HG03066 (cell line): Measurements from ENCODE around the gene CKAP2L.
A peak's percentile ranks its signal among the peaks of the same experiment; 100 is the strongest.

Source experiments
- ATAC-seq: cut with Tn5 transposase; IDR thresholded peaks from one replicate; pipeline ENCODE4 v1.9.1; 2021; ENCODE audit warnings: low read depth; ENCODE audit not compliant: unreplicated experiment

CKAP2L gene

DNA sequence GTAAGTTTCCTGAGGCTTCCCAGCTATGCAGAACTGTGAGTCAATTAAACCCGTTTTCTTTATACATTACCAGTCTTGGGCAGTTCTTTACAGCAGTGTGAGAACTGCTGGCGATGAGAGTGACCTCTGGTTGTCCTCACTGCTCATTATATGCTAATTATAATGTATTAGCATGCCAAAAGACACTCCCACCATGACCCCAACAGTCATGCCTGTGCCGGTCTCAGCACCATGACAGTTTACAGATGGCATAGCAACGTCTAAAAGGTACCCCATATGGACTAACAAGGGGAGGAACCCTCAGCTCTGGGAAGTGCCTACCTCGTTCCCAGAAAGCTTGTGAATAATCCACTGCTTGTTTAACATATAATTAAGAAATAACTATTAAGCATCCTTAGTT is 28.0 kb upstream of the CKAP2L start:
- no peak for ATAC-seq

DNA sequence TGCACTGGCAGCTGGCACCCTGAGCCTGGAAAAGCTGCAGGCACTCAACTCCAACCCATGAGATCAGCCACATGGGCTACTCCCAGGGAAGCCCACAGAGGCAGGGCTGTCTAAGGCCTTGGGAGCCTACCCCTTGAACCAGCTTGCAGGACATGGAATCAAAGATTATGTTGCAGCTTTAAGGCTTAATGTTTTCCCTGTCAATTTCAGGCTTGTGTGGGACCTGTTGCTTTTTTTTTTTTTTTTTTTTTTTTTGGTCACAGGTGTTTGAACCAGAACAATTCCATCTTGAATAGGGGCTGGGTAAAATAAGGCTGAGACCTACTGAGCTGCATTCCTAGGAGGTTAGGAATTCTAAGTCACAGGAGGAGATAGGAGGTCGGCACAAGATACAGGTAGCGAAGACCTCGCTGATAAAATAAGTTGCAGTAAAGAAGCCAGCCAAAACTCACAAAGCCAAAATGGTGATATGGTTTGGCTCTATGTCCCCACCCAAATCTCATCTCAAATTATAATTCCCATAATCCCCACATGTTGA is 27.4 kb upstream of the CKAP2L start:
- ATAC-seq: no peak

DNA sequence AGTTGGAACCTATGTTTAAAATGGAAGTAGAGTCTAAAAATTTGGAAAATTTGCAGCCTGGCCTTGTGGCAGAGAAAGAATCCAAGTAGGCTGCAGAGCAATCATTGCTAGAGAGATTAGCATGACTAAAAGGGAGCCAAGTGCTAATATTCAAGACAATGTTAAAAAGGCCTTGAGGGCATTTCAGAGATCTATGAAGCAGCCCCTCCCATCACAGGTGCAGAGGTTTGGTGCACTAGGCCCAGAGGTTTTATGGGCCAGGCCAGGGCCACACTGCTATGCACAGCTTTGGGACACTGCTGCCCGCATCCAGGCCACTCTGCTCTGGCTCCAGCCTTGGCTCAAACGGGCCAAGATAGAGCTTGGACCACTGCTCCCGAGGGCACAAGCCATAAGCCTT is 26.6 kb upstream of the CKAP2L start:
- no peak for ATAC-seq

DNA sequence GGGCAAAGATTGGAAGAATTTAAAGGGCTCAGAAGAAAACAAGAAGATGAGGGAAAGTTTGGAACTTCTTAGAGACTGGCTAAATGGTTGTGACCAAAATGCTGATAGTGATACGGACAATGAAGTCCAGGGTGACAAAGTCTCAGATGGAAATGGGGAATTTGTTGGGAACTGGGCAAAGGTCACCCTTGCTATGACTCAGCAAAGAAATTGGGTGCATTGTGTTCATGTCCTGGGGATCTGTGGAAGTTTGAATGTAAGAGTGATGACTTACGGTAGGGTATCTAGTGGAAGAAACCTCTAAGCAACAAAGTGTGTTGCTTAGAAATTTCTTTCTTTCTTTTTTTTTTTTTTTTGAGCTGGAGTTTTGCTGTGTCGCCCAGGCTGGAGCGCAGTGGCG is 25.9 kb upstream of the CKAP2L start:
- ATAC-seq: no peak

DNA sequence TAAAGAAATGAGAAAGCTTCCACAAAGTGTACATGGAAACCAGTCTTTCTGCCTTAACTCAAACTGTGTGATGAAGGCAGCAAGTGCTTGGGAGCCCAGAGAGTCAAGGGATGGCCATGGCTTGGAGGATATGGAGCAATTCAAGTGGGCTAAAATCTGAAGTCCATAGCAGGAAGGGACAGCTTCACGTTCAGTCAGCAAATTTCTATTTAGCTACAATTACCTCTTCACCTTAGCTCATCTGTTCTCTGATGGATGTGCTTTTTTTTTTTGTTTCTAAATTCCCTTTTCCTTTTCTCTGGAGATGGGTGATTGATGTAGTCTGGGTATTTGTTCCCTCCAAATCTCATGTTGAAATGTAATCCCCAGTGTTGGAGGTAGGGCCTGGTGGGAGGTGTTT is 24.8 kb upstream of the CKAP2L start:
- no peak for ATAC-seq

DNA sequence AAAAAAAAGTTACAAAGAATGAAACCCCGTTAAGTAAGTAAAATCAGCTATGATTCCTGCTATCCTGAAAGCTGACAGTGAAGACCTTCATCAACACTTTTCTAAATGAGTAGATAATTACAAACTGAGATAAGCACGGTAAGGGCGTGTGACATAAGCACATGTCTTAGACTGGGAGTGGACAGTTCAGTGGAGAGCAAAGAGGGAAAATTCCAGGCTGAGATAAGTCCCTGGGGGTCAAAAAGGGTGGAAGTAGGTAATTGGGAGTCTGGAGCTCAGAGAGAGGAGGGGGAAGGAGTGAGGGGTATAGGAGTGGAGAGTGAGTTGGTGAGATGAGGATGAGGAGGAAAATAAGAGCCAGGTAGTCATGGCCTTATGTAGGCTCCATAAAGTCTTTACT is 24.2 kb upstream of the CKAP2L start:
- ATAC-seq: no peak

DNA sequence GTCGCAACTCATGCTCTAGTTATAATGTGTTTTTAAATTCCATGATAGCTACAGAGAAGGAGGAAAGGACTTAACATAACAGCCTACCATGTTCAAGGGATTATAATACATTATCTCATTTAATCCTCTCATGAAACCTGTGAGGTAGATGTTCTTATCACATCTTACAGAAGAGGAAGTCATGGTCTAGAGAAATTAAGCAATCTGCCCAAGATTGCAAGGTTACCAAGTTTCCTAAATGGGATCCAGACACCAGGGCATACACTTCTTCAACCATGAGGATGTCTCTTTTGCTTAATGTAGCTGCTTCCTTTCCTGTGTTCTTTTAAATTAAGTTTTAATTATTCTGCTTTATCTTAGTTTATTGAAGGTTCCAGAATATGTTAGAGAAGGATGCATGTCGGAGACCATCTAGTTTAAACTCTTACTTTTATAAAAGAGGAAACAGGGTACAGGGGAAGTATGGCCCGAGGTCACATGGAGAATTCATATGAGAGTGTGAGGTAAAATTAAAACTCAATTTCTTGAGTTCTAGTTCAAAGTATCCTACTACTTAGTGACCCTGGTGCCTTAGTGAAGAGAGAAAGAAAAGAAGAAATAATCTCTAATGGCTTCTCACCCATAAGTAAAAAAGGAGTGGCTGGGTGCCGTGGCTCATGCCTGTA is 23.5 kb upstream of the CKAP2L start:
- ATAC-seq: no peak

DNA sequence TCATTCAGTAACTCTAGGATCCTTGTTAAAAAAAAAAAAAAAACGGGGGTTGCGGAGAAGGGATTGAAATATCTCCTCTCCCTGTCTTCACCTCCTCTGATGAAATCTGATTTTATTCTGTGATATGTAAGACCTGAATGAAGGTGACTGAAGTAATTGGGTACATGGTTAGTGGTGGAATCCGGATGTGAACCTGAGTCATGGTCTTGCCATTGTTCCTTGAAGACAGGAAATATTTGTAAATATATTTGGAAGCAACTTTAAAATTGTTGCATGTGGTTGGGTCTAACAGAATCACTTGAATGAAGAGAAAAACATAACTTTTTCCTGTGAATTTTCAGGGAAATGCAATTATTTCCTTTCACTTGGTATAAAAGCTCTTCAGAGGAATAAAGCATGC is 22.9 kb upstream of the CKAP2L start:
- no peak for ATAC-seq

DNA sequence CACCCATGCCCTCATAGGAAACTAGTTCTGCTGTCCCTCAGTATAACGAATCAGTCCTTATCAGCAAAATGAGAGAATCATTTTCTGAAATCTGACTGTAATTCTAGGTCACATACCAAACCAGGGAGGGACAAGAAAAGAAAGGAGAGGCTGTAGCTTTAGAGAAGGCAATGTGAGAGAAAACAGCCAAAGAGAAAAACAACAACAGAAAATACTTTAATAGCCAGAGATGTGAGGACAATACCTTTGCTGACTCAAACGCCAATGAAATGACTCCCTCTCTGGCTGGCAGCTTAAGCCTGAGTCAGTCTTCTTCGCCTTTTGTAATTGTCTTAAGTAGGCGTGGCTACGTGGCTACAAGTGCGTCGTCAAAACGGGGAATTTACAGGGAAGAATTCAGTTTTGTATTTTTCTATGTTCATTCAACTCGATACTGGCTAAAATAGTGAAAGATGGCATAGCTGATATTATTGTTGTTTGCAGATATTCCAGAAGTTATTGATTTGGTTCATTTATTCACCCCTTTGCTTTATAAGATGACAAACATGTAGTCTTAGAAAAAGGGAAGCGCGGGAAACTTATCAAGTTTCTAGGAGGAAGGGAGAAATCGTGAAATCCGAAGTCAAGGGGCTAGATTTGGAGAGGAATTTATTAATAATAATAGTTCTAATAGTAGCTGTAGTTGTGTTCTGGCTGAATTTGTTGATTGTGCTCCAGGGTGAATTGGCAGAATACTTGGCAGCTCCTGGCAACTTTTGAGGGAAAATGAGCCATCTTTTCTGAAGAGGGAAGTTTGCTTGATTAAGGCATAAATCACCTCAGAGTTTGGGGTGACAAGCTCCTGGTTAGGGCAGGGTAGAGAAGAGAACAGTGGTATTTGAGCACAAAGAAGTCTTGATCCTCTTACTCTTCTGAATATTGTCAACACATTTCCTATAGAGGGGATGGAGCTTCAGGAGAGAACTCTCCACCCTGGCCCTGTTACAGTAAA is 20.1 kb upstream of the CKAP2L start, which contains the start of gene IL1A:
IL1A (minus strand) TSS at position 295 of the 991 bp plus-strand sequence. CDS start 723 bp downstream, outside the sequence.
- no peak for ATAC-seq

DNA sequence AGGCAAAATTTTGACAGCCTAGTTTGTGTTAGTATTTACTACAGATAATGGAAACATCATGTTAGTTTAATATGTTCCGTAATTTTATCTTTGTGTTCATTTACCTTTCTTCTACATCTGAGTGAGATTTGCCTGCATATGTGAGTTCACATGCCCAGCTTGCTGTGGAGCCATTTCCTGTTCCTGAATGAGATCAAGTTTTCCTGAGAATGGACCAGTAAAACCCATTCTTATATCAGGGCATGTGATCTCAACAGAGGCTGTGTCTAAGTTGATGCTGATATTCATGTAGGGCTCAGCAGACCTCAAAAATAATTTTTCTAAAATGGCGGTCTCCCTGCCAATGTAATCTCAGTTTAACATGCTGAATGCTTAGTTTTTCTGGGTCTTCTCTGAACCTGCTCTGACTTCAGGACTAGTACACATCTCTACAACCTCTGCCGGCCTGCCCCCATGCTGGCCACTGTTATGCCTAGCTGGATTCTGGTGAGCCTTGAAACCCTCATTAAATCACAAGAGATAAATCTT is 18.8 kb upstream of the CKAP2L start:
- ATAC-seq: no peak

DNA sequence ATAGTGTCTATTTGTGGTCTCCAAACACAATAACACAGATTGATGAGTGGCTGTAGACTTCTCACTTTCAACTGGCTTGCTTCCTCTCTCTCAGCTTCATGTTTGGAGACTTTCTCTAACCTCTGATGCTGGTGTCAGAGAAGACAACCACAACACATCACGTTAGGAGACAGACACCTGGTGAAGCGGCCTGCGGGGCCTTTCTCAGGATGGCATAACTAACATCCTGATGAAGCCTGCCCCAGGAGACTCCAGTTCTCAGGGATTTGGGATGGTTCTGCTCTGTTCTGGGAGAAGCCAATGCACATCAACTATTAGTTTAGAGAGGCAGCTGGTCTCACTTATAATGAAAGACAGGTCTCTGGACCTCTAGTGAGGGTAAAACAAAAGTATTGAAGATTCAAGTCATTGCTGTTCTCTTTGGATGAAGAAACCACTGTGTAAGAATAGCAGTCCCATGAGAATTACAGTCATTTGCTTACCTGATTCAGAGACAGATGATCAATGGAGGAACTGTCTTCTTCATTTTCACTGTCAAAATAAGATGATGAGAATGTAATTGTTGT is 17.9 kb upstream of the CKAP2L start:
- ATAC-seq: peak; percentile 80

DNA sequence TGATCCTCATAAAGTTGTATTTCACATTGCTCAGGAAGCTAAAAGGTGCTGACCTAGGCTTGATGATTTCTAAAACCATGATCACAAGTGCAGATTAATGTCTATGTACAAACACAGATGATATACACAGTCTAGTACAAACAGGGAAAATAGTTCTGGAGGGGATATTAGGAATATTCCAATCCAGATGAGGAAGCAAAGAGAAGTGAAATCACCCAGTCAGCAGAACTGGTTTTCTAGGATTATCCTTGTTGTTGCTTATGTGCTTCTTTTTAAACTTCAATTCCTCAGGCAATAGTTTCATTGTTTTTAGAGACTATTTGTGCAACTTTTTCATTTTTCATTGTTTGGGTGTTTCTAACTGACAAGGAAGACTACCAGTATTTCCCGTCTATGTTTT is 15.2 kb upstream of the CKAP2L start:
- no peak for ATAC-seq

DNA sequence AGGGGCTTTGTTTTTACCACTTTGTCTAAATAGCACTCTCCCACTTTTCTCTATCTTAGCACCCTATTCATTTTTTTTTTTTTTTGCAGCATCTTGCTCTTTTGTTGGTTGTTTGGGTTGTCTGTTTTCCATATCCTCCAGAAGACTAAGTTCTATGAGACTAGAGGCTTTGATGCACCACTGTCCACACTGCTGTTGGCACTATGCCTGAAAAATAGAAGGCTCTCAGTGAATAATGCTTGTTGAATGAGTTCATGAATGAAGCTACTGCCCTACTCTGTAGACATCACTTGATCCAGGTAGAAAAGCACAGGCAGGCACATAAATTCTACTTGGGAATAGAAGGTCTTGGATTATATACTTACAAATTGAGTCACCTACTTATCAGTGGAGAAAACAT is 12.6 kb upstream of the CKAP2L start:
- no peak for ATAC-seq

DNA sequence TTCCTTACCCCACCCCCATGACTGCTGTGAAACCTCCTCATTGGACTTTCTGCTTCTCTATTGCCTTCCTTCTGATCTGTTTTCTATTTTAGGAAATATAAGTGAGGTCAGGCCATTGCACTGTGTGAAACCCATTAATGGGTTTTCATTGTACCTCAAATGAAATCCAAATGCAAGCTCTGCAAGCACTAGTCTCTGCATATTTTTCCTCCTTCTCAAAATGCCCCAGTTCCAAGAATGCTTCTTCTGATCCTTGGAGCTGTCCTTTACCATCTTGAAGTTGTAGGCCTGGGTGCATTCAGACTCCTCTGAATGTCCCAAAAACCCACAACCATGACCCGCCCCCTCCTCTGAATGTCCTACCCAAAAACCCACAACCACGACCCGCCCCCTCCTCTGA is 11.7 kb upstream of the CKAP2L start:
- ATAC-seq: no peak

DNA sequence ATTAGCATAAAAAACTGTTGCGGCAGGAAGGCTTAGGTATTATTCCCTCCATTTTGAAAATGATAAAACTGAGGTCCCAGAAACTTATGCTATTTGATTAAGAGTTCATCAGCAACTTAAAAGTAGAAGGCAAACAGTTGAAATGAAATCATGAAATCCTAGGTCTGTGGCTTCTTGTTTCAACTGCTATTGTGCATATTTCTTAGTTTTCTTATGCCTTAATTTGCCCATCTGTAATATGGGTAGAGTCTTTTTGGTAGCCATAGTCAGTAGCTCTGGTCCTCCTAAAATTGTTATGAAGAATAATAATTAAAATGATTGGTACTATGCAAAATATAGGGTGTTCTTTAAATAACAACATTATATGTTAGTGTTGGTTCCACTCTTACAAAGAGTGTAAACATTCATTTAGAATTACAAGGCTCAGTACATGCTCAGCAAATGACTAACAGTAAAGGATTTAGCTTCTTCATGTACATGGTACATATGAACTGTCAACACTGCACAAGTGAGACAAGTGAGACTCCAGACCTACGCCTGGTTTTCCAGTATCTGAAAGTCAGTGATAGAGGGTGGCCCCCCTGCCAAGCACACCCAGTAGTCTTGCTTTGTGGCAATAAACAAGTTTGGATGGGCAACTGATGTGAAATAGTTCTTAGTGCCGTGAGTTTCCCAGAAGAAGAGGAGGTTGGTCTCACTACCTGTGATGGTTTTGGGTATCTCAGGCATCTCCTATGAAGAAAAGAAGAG is 10.3 kb upstream of the CKAP2L start:
- ATAC-seq: no peak

DNA sequence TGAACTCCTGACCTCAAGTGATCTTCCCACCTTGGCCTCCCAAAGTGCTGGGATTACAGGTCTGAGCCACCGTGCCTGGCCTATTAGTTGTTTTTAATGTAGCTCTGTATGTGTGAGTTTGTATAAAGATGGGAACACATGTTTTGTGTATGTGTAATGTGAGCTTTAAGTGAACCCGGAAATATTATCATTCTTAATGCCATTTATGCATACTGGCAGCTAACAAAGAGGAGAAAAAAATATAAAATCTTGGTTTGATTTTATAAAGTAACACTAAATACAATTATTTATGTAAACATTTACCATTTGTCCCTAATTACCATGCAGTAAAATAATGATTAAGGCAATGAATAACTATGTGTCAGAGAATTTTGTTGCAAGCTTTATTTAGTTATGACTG is 9.1 kb upstream of the CKAP2L start:
- no peak for ATAC-seq

DNA sequence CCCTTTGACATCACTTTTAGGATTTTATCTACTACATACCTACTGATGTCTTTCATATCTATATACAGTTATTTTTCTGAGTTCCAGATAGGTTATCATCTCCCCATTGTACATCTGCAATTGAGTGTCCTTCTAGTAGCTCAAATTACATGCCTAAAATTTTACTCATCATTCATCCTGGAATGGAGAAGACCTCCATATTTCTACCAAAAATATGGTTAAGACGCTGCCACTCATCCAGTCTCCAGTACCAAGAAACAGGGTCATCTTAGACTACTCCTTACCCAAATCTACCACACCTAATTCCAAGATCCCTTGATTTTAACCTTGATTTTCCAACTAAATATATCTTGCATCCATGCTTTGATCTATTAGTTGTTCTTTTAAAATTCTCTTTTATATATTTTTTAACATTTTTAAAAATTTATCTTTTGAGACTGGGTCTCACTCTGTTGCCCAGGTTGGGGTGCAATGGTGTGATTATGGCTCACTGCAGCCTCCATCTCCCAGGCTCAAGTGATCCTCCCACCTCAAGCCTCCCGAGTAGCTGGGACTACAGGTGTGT is 8.6 kb upstream of the CKAP2L start:
- ATAC-seq: no peak

DNA sequence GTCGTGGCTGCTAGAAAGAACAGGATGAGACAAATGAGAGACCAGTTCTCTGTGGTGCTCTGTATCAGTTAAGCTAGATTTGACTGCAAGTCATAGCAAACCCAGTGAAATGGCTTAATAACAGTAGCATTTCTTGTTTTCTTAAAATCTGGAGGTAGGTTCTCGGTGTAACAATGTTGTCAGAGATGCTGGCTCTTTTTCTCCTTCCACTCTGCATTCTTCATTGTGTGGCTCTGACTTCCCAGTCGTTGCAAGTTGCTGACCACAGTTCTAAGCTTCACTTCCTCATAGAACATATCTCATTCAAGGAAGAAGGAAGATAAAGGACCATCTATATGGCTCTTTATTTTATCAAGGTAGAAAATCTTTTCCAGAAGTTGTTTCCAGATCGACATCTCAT is 7.9 kb upstream of the CKAP2L start:
- ATAC-seq: no peak

DNA sequence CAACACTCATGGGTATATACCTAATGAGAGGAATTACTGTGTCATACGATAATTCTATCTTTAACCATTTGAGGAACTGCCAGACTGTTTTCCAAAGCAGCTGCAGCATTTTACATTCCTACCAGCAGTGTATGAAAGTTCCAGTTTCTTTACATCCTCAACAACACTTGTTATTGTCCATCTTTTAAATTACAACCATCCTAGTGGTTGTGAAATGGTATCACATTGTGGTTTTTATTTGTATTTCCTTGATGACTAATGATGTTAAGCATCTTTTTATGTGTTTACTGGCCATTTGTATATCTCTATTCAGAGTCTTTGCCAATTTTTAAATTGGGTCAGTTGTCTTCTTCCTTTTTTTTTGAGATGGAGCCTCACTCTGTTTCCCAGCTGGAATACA is 4.0 kb upstream of the CKAP2L start:
- ATAC-seq: no peak
